Smooth muscle cell (in vitro differentiated cells): ENCODE measurements around the gene CTTN. TPM values are rescaled to one million over a fixed set of nuclear protein-coding genes. Genes with fewer than 3 reads are reported as not detected.

Experiments
- DNase-seq: peaks from one replicate; lab custom pipeline; 2025; ENCODE audit not compliant: unreplicated experiment; lab: John Stamatoyannopoulos, UW
- H2AFZ ChIP-seq: fragments of 200-600 bp; sonication (generic); 2 replicates; pipeline ENCODE4 v1.6.0; 2016; ENCODE audit warnings: antibody characterized with exemption, low read depth, mild to moderate bottlenecking
- H3F3A ChIP-seq: fragments of 200-600 bp; sonication (generic); 2 replicates; pipeline ENCODE4 v1.6.0; 2017; ENCODE audit warnings: antibody characterized with exemption, low read depth
- H3K27ac ChIP-seq: fragments of 200-600 bp; sonication (generic); 2 replicates; pipeline ENCODE4 v1.5.1; 2016; ENCODE audit warnings: low read depth, mild to moderate bottlenecking
- H3K27me3 ChIP-seq: fragments of 200-600 bp; sonication (generic); 2 replicates; pipeline ENCODE4 v1.6.1; 2016; ENCODE audit warnings: low read depth, mild to moderate bottlenecking
- H3K36me3 ChIP-seq: fragments of 200-600 bp; sonication (generic); 2 replicates; pipeline ENCODE4 v1.5.1; 2016; ENCODE audit warnings: low read depth
- H3K4me1 ChIP-seq: fragments of 200-600 bp; sonication (generic); 2 replicates; pipeline ENCODE4 v1.5.1; 2016; ENCODE audit warnings: low read depth
- H3K4me2 ChIP-seq: fragments of 200-600 bp; sonication (generic); 2 replicates; pipeline ENCODE4 v1.6.0; 2016; ENCODE audit warnings: mild to moderate bottlenecking
- H3K4me3 ChIP-seq: fragments of 200-600 bp; sonication (generic); 2 replicates; pipeline ENCODE4 v1.5.1; 2016; ENCODE audit warnings: mild to moderate bottlenecking
- H3K79me2 ChIP-seq: fragments of 200-600 bp; sonication (generic); 2 replicates; pipeline ENCODE4 v1.6.0; 2016; ENCODE audit warnings: low read depth, mild to moderate bottlenecking
- H3K9ac ChIP-seq: fragments of 200-600 bp; sonication (generic); 2 replicates; pipeline ENCODE4 v1.6.0; 2016; ENCODE audit warnings: low read depth
- H3K9me3 ChIP-seq: fragments of 200-600 bp; sonication (generic); replicated peaks from 2 replicates; pipeline ENCODE4 v1.5.1; 2016; ENCODE audit warnings: low read depth
- H4K20me1 ChIP-seq: fragments of 200-600 bp; sonication (generic); 2 replicates; pipeline ENCODE4 v1.6.0; 2016; ENCODE audit warnings: low read depth
- WGBS: methylation state at CpG from one replicate; pipeline ENCODE4 v1.1.7; 2016; ENCODE audit warnings: low lambda C conversion rate; 5-methylcytosine and 5-hydroxymethylcytosine counted together
- polyA plus RNA-seq: library from polyadenylated mRNA; unstranded; fragments of >200 nt; fragmentation: Nextera tagmentation; extraction: Ambion mirVana; gene quantifications from 2 replicates; pipeline ENCODE4 v1.2.1, GENCODE V29; 2016
- total RNA-seq: library from RNA; depleted of rRNA; stranded (reverse); fragments of >200 nt; gene quantifications from 2 replicates; pipeline ENCODE4 v1.2.3, GENCODE V29; 2014
- TF ChIP-seq, protein P1 (sequence below): fragments of 200-600 bp; sonication (generic); IDR thresholded peaks from 2 replicates; pipeline ENCODE4 v1.5.1; 2017; ENCODE audit warnings: borderline replicate concordance, mild to moderate bottlenecking, antibody characterized with exemption; ENCODE audit not compliant: insufficient read depth, poor library complexity, severe bottlenecking

Gene CTTN
- total and polyA plus RNA-seq, 2 experiments from 2014 or later = 64.7 to 173 TPM

DNA sequence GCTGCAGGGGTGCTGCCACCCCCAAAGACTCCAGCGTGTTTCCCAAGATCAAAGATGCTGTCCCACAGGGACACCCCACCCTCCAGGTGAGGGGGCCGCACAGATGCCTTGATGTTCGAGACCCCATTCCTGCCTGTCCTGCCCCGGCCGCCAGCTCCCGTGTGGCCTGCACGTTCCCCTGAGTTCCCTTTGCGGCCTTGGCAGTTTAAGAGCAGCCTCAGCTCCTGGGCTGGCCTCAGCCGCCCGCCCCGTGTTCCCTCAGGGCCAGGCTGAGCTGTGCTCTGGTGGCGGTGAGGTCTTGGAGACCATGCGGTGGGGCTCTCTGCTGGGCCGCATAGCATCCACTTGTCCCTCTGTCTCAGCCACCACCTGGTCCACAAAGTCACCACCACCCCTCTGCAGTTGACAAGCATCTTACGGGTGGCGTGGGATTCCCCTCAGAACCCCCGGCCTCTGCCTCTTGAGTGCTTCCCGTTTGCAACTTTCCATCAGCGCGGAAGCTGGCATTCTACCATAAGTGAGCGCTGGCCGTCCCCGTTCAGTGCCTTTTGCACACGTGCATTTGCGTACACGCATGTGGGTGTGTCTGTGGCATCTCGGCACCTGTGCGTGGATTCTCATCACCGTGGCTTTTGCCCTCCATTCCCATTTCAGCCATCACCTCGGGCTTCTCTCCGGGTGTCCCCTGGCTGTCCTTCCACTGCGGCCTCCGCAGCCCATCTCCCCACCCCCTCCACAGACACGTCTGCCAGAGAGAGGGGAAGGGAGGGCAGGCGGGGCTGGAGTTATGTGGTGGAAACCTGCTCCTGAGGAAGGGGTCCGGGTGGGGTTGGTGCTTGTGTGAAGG, 35.9 kb downstream of the CTTN start:
- Histone ChIP-seq H3K4me3 (no peak overlapping the region), H4K20me1 (peaks cover 72% of the 10 kb centered on the region), H3K9ac (no peak overlapping the region), H3K27ac (no peak overlapping the region), H3K4me1 (no peaks in the 10 kb centered on the region), H3F3A (no peaks in the 10 kb centered on the region), H3K4me2 (no peak overlapping the region), H3K9me3 (no peaks in the 10 kb centered on the region), H3K36me3 (peaks cover 11% of the 10 kb centered on the region), H3K79me2 (no peaks in the 10 kb centered on the region), H3K27me3 (no peaks in the 10 kb centered on the region), H2AFZ (no peak overlapping the region)
- DNase-seq = no peak
- WGBS = 93% methylated on average over 36 of the region's 36 CpGs
- TF ChIP-seq, protein P1, sequence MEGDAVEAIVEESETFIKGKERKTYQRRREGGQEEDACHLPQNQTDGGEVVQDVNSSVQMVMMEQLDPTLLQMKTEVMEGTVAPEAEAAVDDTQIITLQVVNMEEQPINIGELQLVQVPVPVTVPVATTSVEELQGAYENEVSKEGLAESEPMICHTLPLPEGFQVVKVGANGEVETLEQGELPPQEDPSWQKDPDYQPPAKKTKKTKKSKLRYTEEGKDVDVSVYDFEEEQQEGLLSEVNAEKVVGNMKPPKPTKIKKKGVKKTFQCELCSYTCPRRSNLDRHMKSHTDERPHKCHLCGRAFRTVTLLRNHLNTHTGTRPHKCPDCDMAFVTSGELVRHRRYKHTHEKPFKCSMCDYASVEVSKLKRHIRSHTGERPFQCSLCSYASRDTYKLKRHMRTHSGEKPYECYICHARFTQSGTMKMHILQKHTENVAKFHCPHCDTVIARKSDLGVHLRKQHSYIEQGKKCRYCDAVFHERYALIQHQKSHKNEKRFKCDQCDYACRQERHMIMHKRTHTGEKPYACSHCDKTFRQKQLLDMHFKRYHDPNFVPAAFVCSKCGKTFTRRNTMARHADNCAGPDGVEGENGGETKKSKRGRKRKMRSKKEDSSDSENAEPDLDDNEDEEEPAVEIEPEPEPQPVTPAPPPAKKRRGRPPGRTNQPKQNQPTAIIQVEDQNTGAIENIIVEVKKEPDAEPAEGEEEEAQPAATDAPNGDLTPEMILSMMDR = no peak

DNA sequence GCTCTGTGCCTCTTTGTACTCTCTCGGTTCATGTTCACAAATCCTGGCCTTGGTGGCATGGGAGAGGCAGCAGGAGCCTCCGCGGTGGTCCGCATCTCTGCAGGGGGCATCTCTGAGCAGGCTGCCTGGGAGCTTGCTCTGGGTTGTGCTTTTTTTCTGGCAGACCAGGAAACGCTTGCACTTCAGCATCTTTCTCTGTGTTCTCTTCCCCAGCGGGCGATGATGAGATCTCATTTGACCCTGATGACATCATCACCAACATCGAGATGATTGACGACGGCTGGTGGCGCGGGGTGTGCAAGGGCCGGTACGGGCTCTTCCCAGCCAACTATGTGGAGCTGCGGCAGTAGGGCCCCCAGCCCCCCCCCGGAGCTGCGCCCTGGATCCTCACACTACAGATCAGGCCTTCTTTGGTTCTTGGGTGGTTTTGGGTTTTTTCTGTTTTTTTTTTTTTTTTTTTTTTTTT, 36.5 kb downstream of the CTTN start:
- Histone ChIP-seq H3K27me3 (no peaks in the 10 kb centered on the region), H3K27ac (no peak overlapping the region), H3K4me3 (no peak overlapping the region), H3K9ac (no peak overlapping the region), H3K4me2 (no peak overlapping the region), H3K79me2 (no peaks in the 10 kb centered on the region), H2AFZ (no peak overlapping the region), H3K36me3 (peaks cover 11% of the 10 kb centered on the region), H3F3A (no peaks in the 10 kb centered on the region), H3K9me3 (no peaks in the 10 kb centered on the region), H4K20me1 (peaks cover 65% of the 10 kb centered on the region), H3K4me1 (no peaks in the 10 kb centered on the region)
- no peak for DNase-seq
- TF ChIP-seq, protein P1 = no peak
- WGBS = 95% methylated on average over 17 of the region's 17 CpGs

DNA sequence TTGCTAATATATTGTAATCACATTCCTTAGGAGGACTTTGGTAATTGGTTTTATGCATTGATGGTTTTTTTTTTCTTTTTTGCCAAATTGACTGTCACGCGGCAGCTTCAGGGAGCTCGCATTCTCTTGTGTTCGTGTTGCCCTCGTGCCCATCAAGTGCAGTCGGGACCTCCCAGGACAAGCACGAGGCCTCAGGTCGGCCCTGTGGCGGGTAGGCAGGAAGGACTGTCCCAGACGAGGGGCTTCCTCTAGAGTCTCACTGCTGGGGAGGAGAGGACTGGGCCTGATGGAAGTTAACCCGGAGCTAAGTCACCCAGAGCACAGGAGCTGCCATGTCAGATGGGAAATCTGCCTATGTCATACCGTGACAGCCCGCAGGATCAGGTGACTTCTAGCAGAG, 37.0 kb downstream of the CTTN start:
- H3K9ac ChIP-seq = no peak overlapping the region
- no peak overlapping the region for H2AFZ ChIP-seq
- H3K4me1 ChIP-seq = no peaks in the 10 kb centered on the region
- H3K9me3 ChIP-seq = no peaks in the 10 kb centered on the region
- H3K36me3 ChIP-seq = peaks cover 11% of the 10 kb centered on the region
- no peak overlapping the region for H3K4me3 ChIP-seq
- H3K27me3 ChIP-seq = no peaks in the 10 kb centered on the region
- H3K27ac ChIP-seq = no peak overlapping the region
- H3K4me2 ChIP-seq = no peak overlapping the region
- H3F3A ChIP-seq = no peaks in the 10 kb centered on the region
- DNase-seq = no peak
- peaks cover 60% of the 10 kb centered on the region for H4K20me1 ChIP-seq
- TF ChIP-seq, protein P1 = no peak
- 98% methylated on average over 13 of the region's 13 CpGs for WGBS
- no peaks in the 10 kb centered on the region for H3K79me2 ChIP-seq
